ENCODE data around the gene KIAA1671. TPM values are rescaled to one million over a fixed set of nuclear protein-coding genes. Genes with fewer than 3 reads are reported as not detected.

Gene KIAA1671
- total and polyA plus RNA-seq, 2 of the 13 experiments (the other 11 are each of a cell fraction or from before 2014, with no cell fraction given), result 13.5 to 13.6 TPM

- TF ChIP-seq GTF2F1 (IDR thresholded peaks at IDR 0.05; ENCODE audit: low read length) (no peak), HOMEZ (CRISPR knock-in tag; IDR thresholded peaks at IDR 0.05; ENCODE audit: low read depth) (no peak), FOXM1 (CRISPR knock-in tag; IDR thresholded peaks at IDR 0.05) (no peak), ASH2L (IDR thresholded peaks at IDR 0.05; ENCODE audit: insufficient read length, low read depth, low read length) (no peak), HMGXB4 (CRISPR knock-in tag; IDR thresholded peaks at IDR 0.05; ENCODE audit: borderline replicate concordance in 1 of 2, low read depth in 1 of 2) (peak; percentile 78), ZNF143 (CRISPR knock-in tag; IDR thresholded peaks at IDR 0.05) (no peak), ZBTB34 (CRISPR knock-in tag; IDR thresholded peaks at IDR 0.05) (no peak; the same call in 1 of the 2 replicates), ZSCAN22 (CRISPR knock-in tag; IDR thresholded peaks at IDR 0.05) (no peak), CBX5 (CRISPR knock-in tag; IDR thresholded peaks at IDR 0.05; ENCODE audit: borderline replicate concordance) (no peak), EEA1 (CRISPR knock-in tag; IDR thresholded peaks at IDR 0.05; ENCODE audit: borderline replicate concordance) (no peak), RAD51 (IDR thresholded peaks at IDR 0.05; ENCODE audit: borderline replicate concordance) (no peak), SP5 (CRISPR knock-in tag; IDR thresholded peaks at IDR 0.05; ENCODE audit: borderline replicate concordance, low read depth) (no peak), JUNB (CRISPR knock-in tag; IDR thresholded peaks at IDR 0.05; ENCODE audit: borderline replicate concordance) (no peak), RBFOX2 (IDR thresholded peaks at IDR 0.05; ENCODE audit: low read depth, low read length) (peak; percentile 83), ARNTL (CRISPR knock-in tag; IDR thresholded peaks at IDR 0.05) (no peak), ZBTB39 (CRISPR knock-in tag; IDR thresholded peaks at IDR 0.05) (no peak; the same call in 1 of the 2 replicates), DR1 (CRISPR knock-in tag; IDR thresholded peaks at IDR 0.05) (no peak), ZNF292 (CRISPR knock-in tag; IDR thresholded peaks at IDR 0.05; ENCODE audit: borderline replicate concordance, low read depth) (peak; percentile 68), HMG20B (CRISPR knock-in tag; conservative IDR thresholded peaks at IDR 0.05) (no peak), DZIP1 (CRISPR knock-in tag; IDR thresholded peaks at IDR 0.05) (peak; percentile 68; the same call in 1 of the 2 replicates)
Measured at GRCh38 chr22:25110846-25111578, 158.5 kb downstream of the KIAA1671 start (continued).
